Smooth muscle cell (in vitro differentiated cells): Measurements from ENCODE around the gene PSMB1. TPM values are rescaled to one million over a fixed set of nuclear protein-coding genes. Genes with fewer than 3 reads are reported as not detected.
"Not testable (repeated sequence)": the region's sequence is repeated elsewhere in the genome, so short reads cannot be mapped to it uniquely, and the experiment has no call there.

Experiments
- DNase-seq: peaks from one replicate; lab custom pipeline; 2025; ENCODE audit not compliant: unreplicated experiment; lab: John Stamatoyannopoulos, UW
- H2AFZ ChIP-seq: fragments of 200-600 bp; sonication (generic); 2 replicates; pipeline ENCODE4 v1.6.0; 2016; ENCODE audit warnings: antibody characterized with exemption, low read depth, mild to moderate bottlenecking
- H3F3A ChIP-seq: fragments of 200-600 bp; sonication (generic); 2 replicates; pipeline ENCODE4 v1.6.0; 2017; ENCODE audit warnings: antibody characterized with exemption, low read depth
- H3K27ac ChIP-seq: fragments of 200-600 bp; sonication (generic); 2 replicates; pipeline ENCODE4 v1.5.1; 2016; ENCODE audit warnings: low read depth, mild to moderate bottlenecking
- H3K27me3 ChIP-seq: fragments of 200-600 bp; sonication (generic); 2 replicates; pipeline ENCODE4 v1.6.1; 2016; ENCODE audit warnings: low read depth, mild to moderate bottlenecking
- H3K36me3 ChIP-seq: fragments of 200-600 bp; sonication (generic); 2 replicates; pipeline ENCODE4 v1.5.1; 2016; ENCODE audit warnings: low read depth
- H3K4me1 ChIP-seq: fragments of 200-600 bp; sonication (generic); 2 replicates; pipeline ENCODE4 v1.5.1; 2016; ENCODE audit warnings: low read depth
- H3K4me2 ChIP-seq: fragments of 200-600 bp; sonication (generic); 2 replicates; pipeline ENCODE4 v1.6.0; 2016; ENCODE audit warnings: mild to moderate bottlenecking
- H3K4me3 ChIP-seq: fragments of 200-600 bp; sonication (generic); 2 replicates; pipeline ENCODE4 v1.5.1; 2016; ENCODE audit warnings: mild to moderate bottlenecking
- H3K79me2 ChIP-seq: fragments of 200-600 bp; sonication (generic); 2 replicates; pipeline ENCODE4 v1.6.0; 2016; ENCODE audit warnings: low read depth, mild to moderate bottlenecking
- H3K9ac ChIP-seq: fragments of 200-600 bp; sonication (generic); 2 replicates; pipeline ENCODE4 v1.6.0; 2016; ENCODE audit warnings: low read depth
- H3K9me3 ChIP-seq: fragments of 200-600 bp; sonication (generic); replicated peaks from 2 replicates; pipeline ENCODE4 v1.5.1; 2016; ENCODE audit warnings: low read depth
- H4K20me1 ChIP-seq: fragments of 200-600 bp; sonication (generic); 2 replicates; pipeline ENCODE4 v1.6.0; 2016; ENCODE audit warnings: low read depth
- CTCF ChIP-seq: fragments of 200-600 bp; sonication (generic); IDR thresholded peaks from 2 replicates; pipeline ENCODE4 v1.5.1; 2017; ENCODE audit warnings: borderline replicate concordance, mild to moderate bottlenecking, antibody characterized with exemption; ENCODE audit not compliant: insufficient read depth, poor library complexity, severe bottlenecking
- WGBS: methylation state at CpG from one replicate; pipeline ENCODE4 v1.1.7; 2016; ENCODE audit warnings: low lambda C conversion rate; 5-methylcytosine and 5-hydroxymethylcytosine counted together
- polyA plus RNA-seq: library from polyadenylated mRNA; unstranded; fragments of >200 nt; fragmentation: Nextera tagmentation; extraction: Ambion mirVana; gene quantifications from 2 replicates; pipeline ENCODE4 v1.2.1, GENCODE V29; 2016
- total RNA-seq: library from RNA; depleted of rRNA; stranded (reverse); fragments of >200 nt; gene quantifications from 2 replicates; pipeline ENCODE4 v1.2.3, GENCODE V29; 2014

Gene PSMB1
- total and polyA plus RNA-seq, 2 experiments from 2014 or later: 233 to 484 TPM

GRCh38 chr6:170512249-170512648 lies 40.9 kb downstream of the PSMB1 start:
- Histone ChIP-seq H3K79me2 (no peaks in the 10 kb centered on the region), H3F3A (no peaks in the 10 kb centered on the region), H3K27me3 (peaks cover 18% of the 10 kb centered on the region), H3K36me3 (no peaks in the 10 kb centered on the region), H3K27ac (no peak overlapping the region), H3K9me3 (no peaks in the 10 kb centered on the region), H3K4me3 (no peak overlapping the region), H3K4me2 (no peak overlapping the region), H3K9ac (no peak overlapping the region), H4K20me1 (no peaks in the 10 kb centered on the region), H2AFZ (no peak overlapping the region), H3K4me1 (no peaks in the 10 kb centered on the region)
- no peak for TF ChIP-seq CTCF
- DNase-seq: no peak
- WGBS: 87% methylated on average over 4 of the region's 4 CpGs

- WGBS: 84% methylated on average over 20 of the region's 20 CpGs
- Histone ChIP-seq H3K27ac (no peak overlapping the region), H4K20me1 (no peaks in the 10 kb centered on the region), H3K36me3 (no peaks in the 10 kb centered on the region), H3K9me3 (no peaks in the 10 kb centered on the region), H3F3A (no peaks in the 10 kb centered on the region), H3K4me2 (peak overlapping the region; percentile 10), H2AFZ (no peak overlapping the region), H3K27me3 (peaks cover 18% of the 10 kb centered on the region), H3K4me1 (no peaks in the 10 kb centered on the region), H3K9ac (no peak overlapping the region), H3K79me2 (no peaks in the 10 kb centered on the region), H3K4me3 (no peak overlapping the region)
- TF ChIP-seq CTCF: peak; percentile 3
- no peak for DNase-seq
Observed at GRCh38 chr6:170510631-170511030, 42.5 kb downstream of the PSMB1 start.

GRCh38 chr6:170509723-170510018 lies 43.4 kb downstream of the PSMB1 start:
- H3K79me2 ChIP-seq: no peaks in the 10 kb centered on the region
- H3K36me3 ChIP-seq: no peaks in the 10 kb centered on the region
- no peaks in the 10 kb centered on the region for H4K20me1 ChIP-seq
- no peaks in the 10 kb centered on the region for H3F3A ChIP-seq
- no peak overlapping the region for H3K4me3 ChIP-seq
- DNase-seq: no peak
- no peaks in the 10 kb centered on the region for H3K4me1 ChIP-seq
- H3K9ac ChIP-seq: no peak overlapping the region
- no peak overlapping the region for H3K4me2 ChIP-seq
- no peak overlapping the region for H2AFZ ChIP-seq
- 96% methylated on average over 3 of the region's 3 CpGs for WGBS
- no peaks in the 10 kb centered on the region for H3K9me3 ChIP-seq
- no peak overlapping the region for H3K27ac ChIP-seq
- TF ChIP-seq CTCF: no peak
- peaks cover 18% of the 10 kb centered on the region for H3K27me3 ChIP-seq

- not testable (repeated sequence) for H3F3A ChIP-seq, H2AFZ ChIP-seq, H3K27ac ChIP-seq, H3K79me2 ChIP-seq, H3K4me2 ChIP-seq, DNase-seq, H4K20me1 ChIP-seq, H3K4me1 ChIP-seq, H3K4me3 ChIP-seq, H3K9me3 ChIP-seq, H3K9ac ChIP-seq, H3K36me3 ChIP-seq
- WGBS: 96% methylated on average over 5 of the region's 5 CpGs
- peaks cover 18% of the 10 kb centered on the region for H3K27me3 ChIP-seq
Observed at GRCh38 chr6:170508892-170509722, 44.0 kb downstream of the PSMB1 start.

GRCh38 chr6:170508275-170508674 lies 44.8 kb downstream of the PSMB1 start:
- H3F3A ChIP-seq, DNase-seq, H3K79me2 ChIP-seq, H4K20me1 ChIP-seq, H3K27ac ChIP-seq, H3K4me1 ChIP-seq, H2AFZ ChIP-seq, H3K36me3 ChIP-seq, H3K9ac ChIP-seq, H3K4me3 ChIP-seq, H3K9me3 ChIP-seq, H3K4me2 ChIP-seq: not testable (repeated sequence)
- peaks cover 11% of the 10 kb centered on the region for H3K27me3 ChIP-seq
- WGBS: 87% methylated on average over 1 of the region's 1 CpG

GRCh38 chr6:170507728-170508127 lies 45.4 kb downstream of the PSMB1 start:
- H3K27ac ChIP-seq, H3K27me3 ChIP-seq, H3K4me2 ChIP-seq, H3F3A ChIP-seq, H3K4me1 ChIP-seq, H3K36me3 ChIP-seq, DNase-seq, H3K4me3 ChIP-seq, H2AFZ ChIP-seq, H3K9me3 ChIP-seq, H3K9ac ChIP-seq, H3K79me2 ChIP-seq, H4K20me1 ChIP-seq: not testable (repeated sequence)
- WGBS: 98% methylated on average over 2 of the region's 2 CpGs
